Effector memory CD4-positive, alpha-beta T cell (primary cell): ENCODE data around the gene KLK3.

Experiments used
- DNase-seq, 3 donors: peaks; one replicate each; pipeline ENCODE4 v3.0.0-alpha.2; 2020
- H3K27ac ChIP-seq: 2 replicates; pipeline ENCODE4 v1.7.0; 2013; ENCODE audit warnings: mild to moderate bottlenecking, low read length, moderate library complexity; ENCODE audit not compliant: insufficient read depth, poor library complexity, severe bottlenecking
- H3K27me3 ChIP-seq: replicated peaks from 2 replicates; pipeline ENCODE4 v1.7.0; 2013; ENCODE audit warnings: mild to moderate bottlenecking, low read length; ENCODE audit not compliant: insufficient read depth, control insufficient read depth, poor library complexity, severe bottlenecking
- H3K36me3 ChIP-seq: 2 replicates; pipeline ENCODE4 v1.7.0; 2013; ENCODE audit warnings: mild to moderate bottlenecking, low read length, moderate library complexity; ENCODE audit not compliant: control insufficient read depth, insufficient read depth
- H3K4me1 ChIP-seq: 2 replicates; pipeline ENCODE4 v1.7.0; 2013; ENCODE audit warnings: low read length, mild to moderate bottlenecking; ENCODE audit not compliant: control insufficient read depth, insufficient read depth, poor library complexity, severe bottlenecking
- H3K4me3 ChIP-seq: 2 replicates; pipeline ENCODE4 v1.7.0; 2013; ENCODE audit warnings: low read length, low read depth, mild to moderate bottlenecking; ENCODE audit not compliant: insufficient read depth, poor library complexity, severe bottlenecking
- H3K9me3 ChIP-seq: 2 replicates; pipeline ENCODE4 v1.7.0; 2013; ENCODE audit warnings: mild to moderate bottlenecking, low read length, moderate library complexity; ENCODE audit not compliant: control insufficient read depth

The KLK3 gene

DNA sequence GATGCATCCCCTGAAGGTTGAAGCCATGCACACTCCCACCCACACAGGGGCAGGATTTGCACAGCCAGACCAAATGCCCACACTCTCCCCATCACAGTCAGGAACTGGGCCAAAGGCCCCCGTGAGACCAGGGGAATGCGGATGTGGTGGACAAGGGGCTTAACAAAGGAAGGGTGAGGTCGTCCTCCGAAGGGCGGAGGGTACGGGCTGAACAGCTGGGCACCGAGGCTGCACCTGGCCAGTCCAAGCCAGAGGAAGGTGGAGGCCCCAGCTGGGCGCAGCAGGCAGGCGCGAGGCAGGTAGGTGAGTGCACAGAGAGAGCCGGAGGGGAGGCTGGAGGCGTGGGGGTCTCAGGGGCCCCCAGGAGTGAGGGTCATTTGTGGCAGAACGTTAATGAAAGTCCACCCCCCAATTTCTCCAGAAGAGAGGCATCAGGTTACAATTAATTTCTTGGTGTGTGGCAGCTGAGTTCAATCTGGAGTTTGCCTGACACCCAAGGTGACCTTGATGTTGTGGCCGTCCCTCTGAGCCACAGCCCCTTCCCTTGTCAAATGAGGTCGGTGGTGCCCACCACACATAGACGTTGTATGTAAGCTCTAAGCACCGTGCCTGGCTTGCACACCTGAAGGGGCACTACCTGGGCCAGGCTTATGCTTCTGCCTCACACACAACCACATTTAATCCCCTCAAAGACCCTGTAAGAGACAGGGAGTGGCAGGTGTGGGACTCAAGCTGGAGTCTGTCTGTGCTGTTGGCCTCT, 24.3 kb upstream of the KLK3 start:
- peaks cover 2% of the 10 kb centered on the region for H3K4me1 ChIP-seq
- H3K4me3 ChIP-seq = no peak overlapping the region
- no peaks in the 10 kb centered on the region for H3K36me3 ChIP-seq
- no peak for DNase-seq
- H3K9me3 ChIP-seq = no peaks in the 10 kb centered on the region
- H3K27ac ChIP-seq = no peak overlapping the region
- no peaks in the 10 kb centered on the region for H3K27me3 ChIP-seq

DNA sequence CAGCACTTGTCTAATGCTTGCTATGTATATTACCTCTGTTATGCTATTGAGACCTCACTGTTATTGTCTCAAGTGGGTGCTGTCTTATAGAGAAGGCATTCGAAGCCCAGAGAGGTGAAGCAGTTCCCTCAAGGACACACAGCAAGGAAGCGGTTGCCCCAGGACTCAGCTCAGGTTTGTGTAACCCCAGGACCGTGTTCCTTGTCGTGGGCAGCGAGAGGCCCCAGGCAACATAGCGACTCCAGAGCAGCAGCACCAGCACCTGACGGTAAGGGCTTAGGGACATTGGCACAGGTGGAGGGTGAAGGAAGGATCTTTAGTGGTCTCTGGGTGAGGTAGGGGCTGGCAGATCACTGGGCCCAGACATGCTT, 23.7 kb upstream of the KLK3 start:
- DNase-seq = no peak
- H3K27ac ChIP-seq = no peak overlapping the region
- no peaks in the 10 kb centered on the region for H3K9me3 ChIP-seq
- H3K4me1 ChIP-seq = peaks cover 4% of the 10 kb centered on the region
- no peak overlapping the region for H3K4me3 ChIP-seq
- no peaks in the 10 kb centered on the region for H3K36me3 ChIP-seq
- no peaks in the 10 kb centered on the region for H3K27me3 ChIP-seq

- DNase-seq = no peak
- Histone ChIP-seq H3K27me3 (peaks cover 4% of the 10 kb centered on the region), H3K4me1 (peaks cover 4% of the 10 kb centered on the region)
Observed at GRCh38 chr19:50832666-50833065, 22.0 kb upstream of the KLK3 start.

DNA sequence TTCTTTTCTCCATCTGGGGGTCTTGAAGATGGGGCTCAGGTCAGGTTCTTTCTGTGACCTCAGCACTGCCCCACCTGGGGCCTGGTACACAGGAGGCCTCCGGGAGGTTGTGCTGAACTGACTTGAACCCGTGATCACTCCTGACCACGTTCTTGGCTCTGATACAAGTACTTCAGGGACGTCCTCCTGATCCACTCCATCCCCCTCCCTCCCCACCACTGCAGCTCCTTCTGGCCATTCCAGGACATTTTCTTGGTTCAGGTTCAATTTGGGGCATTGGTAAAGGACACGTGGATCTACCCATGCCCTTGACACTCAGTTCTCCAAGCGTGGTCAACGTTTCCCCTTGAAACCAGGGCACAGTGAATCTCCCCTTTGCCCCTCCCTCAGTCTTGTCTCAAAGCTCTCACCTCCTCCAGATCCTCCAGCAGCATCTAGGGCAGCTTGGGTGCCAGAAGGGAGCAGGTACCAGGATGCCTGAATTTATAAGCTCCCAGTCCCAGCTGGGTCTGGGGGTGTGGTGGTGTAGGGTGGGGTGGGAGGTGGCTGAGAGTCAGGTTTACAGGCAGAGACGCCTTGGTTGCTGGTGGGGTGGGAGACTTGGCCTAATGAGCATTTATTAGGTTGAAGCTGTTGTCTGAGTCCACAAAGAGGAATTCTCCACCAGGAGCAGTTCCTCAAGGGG, 21.5 kb upstream of the KLK3 start, which contains the start of gene KLK15:
Gene KLK15, minus strand, starts transcription at position 458 of the 685 bp plus-strand sequence. CDS start 2,082 bp downstream, outside the sequence.
- H3K36me3 ChIP-seq = no peaks in the 10 kb centered on the region
- no peak within 1 kb of the TSS for H3K27ac ChIP-seq
- DNase-seq = no peak
- no peak within 1 kb of the TSS for H3K4me3 ChIP-seq
- H3K9me3 ChIP-seq = no peaks in the 10 kb centered on the region
- peaks cover 4% of the 10 kb centered on the region for H3K4me1 ChIP-seq
- peaks cover 4% of the 10 kb centered on the region for H3K27me3 ChIP-seq

More at GRCh38 chr19:50832666-50833065, 22.0 kb upstream of the KLK3 start:
- Histone ChIP-seq H3K4me3 (no peak overlapping the region), H3K36me3 (no peaks in the 10 kb centered on the region), H3K27ac (no peak overlapping the region), H3K9me3 (no peaks in the 10 kb centered on the region)

GRCh38 chr19:50833802-50834167, 20.9 kb upstream of the KLK3 start:
- no peaks in the 10 kb centered on the region for H3K36me3 ChIP-seq
- H3K4me3 ChIP-seq = no peak overlapping the region
- no peak overlapping the region for H3K27ac ChIP-seq
- DNase-seq = no peak
- H3K9me3 ChIP-seq = no peaks in the 10 kb centered on the region
- peaks cover 4% of the 10 kb centered on the region for H3K4me1 ChIP-seq
- H3K27me3 ChIP-seq = peaks cover 4% of the 10 kb centered on the region

- Histone ChIP-seq H3K4me1 (peaks cover 4% of the 10 kb centered on the region), H3K27me3 (peaks cover 4% of the 10 kb centered on the region), H3K36me3 (no peaks in the 10 kb centered on the region), H3K9me3 (no peaks in the 10 kb centered on the region), H3K27ac (no peak overlapping the region), H3K4me3 (peak overlapping the region; percentile 52)
- no peak for DNase-seq
Observed at GRCh38 chr19:50835103-50835784, 19.5 kb upstream of the KLK3 start.

DNA sequence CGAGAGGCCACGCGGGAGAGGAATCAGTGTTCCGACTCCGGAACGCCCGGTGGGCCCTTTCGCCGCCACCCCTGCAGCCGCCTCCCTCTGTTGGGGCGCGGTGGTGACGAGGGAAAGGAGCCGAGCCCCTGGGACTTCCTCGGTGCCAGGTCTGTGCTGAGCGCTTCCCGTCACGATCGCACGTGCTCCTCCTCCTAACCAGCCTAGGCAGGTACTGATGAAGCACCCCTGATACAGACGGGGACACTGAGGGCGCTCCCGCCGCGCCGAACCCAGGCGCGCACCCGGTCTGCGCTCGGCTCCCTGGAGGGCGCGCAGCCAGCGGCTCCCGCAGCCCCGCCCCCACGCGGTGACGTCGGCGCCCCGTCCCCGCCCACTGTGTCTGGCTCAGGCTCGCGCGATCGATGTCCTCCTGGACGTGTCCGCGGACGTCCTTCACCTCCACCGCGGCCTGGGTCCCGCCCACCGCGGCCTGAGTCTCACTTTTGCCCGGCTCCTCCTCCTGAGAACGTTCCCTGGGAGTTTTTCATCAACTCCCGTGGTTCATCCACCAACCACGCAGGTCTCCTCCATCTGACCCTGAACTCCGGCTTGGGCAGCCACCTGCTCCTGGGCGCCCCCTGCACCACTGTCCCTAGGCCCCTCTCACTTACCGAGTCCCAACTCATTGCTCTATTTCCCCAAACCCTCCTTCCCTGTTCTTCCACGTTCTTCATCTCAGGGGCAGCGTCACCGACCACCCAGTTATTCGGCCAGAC, 18.8 kb upstream of the KLK3 start:
- Histone ChIP-seq H3K4me3 (peak overlapping the region; percentile 52), H3K4me1 (peaks cover 4% of the 10 kb centered on the region), H3K9me3 (no peaks in the 10 kb centered on the region), H3K27ac (no peak overlapping the region), H3K36me3 (no peaks in the 10 kb centered on the region), H3K27me3 (peaks cover 4% of the 10 kb centered on the region)
- DNase-seq = peak; percentile 23 to 36 (median 28)

- H3K4me3 ChIP-seq = no peak overlapping the region
- H3K27me3 ChIP-seq = peaks cover 4% of the 10 kb centered on the region
- no peaks in the 10 kb centered on the region for H3K9me3 ChIP-seq
Observed at GRCh38 chr19:50836543-50837195, 18.0 kb upstream of the KLK3 start.

DNA sequence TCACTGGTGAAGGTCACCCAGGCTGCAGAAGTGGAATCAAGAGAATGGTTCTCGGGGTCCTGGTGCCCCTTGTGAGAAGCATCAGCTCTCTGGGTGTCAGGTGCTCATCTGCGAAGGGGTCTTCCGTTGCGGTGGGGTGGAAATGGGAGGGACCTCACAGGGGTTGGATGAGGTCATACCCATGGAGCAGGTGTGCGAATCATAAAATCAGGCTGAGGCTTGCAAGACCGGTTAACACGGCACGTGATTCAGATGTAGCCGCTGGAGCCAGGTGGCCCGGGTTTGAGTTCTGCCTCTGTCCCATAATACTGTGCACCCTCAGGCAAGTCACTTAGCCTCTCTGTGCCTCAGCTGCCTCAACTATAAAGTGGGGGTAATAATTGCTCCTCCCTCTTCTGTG, 17.4 kb upstream of the KLK3 start:
- Histone ChIP-seq H3K27me3 (peaks cover 4% of the 10 kb centered on the region), H3K4me3 (no peak overlapping the region), H3K36me3 (no peaks in the 10 kb centered on the region), H3K9me3 (no peaks in the 10 kb centered on the region), H3K4me1 (peaks cover 4% of the 10 kb centered on the region), H3K27ac (no peak overlapping the region)
- no peak for DNase-seq

More at GRCh38 chr19:50836543-50837195, 18.0 kb upstream of the KLK3 start:
- H3K27ac ChIP-seq = no peak overlapping the region
- H3K4me1 ChIP-seq = peaks cover 4% of the 10 kb centered on the region
- no peak for DNase-seq
- no peaks in the 10 kb centered on the region for H3K36me3 ChIP-seq
